PC-9 (cell line): Measurements from ENCODE around the gene UTP11.

Source experiments
- CTCF ChIP-seq: fragments of 200-600 bp; sonication (generic); conservative IDR thresholded peaks from 2 replicates; pipeline ENCODE4 v1.6.1; 2017; ENCODE audit warnings: mixed run types, antibody characterized with exemption, mild to moderate bottlenecking, moderate library complexity
- EZH2 ChIP-seq: fragments of 200-600 bp; sonication (generic); IDR thresholded peaks from 2 replicates; pipeline ENCODE4 v1.8.0; 2017; ENCODE audit warnings: antibody characterized with exemption, low read depth

DNA sequence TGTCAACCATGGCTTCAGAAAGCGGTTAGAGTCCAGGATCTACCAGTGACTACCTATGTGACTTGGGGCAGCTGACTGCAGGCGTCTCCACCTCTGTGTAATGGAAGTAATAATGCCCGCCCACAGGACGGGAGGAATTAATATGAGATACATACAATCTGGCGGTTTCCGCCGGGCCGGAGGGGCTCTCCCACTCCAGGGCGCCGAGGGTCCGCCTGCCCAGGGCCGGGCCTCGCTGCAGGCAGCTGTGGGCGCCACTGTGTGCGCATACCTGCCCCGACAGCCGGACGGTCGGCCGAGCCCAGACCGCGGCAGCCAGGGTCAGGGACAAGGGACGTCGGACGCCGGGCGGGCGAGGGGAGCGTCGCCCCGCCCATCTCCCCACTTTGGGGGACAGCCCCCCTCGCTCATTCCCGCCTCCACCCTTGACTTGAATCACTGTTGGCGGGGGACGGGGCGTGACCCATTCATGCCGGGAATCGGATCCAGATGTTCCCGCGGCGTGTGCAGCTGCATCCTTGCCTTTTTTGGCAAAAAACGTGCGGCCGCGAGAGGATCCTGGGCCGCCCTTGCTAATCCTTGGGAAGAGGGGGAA is 16.7 kb upstream of the UTP11 start:
- TF ChIP-seq CTCF (no peak), EZH2 (no peak)
